Raji (cell line): Measurements from ENCODE around the gene ZFAND3.

Experiments
- POLR2A ChIP-seq: IDR thresholded peaks from 2 replicates; pipeline ENCODE4 v1.6.1; 2011; ENCODE audit warnings: low read depth, low read length, control low read depth; ENCODE audit not compliant: insufficient read depth

ZFAND3 gene

GRCh38 chr6:37814374-37814773 is 5.2 kb upstream of the ZFAND3 start:
- TF ChIP-seq POLR2A, result no peak

GRCh38 chr6:37816599-37817375 is 2.7 kb upstream of the ZFAND3 start:
- TF ChIP-seq POLR2A, result no peak

GRCh38 chr6:37818536-37819176 is 871 bp upstream of the ZFAND3 start:
- peak; percentile 96 for TF ChIP-seq POLR2A

GRCh38 chr6:37819802-37820717 is 533 bp downstream of the ZFAND3 start:
- TF ChIP-seq POLR2A, result no peak

GRCh38 chr6:37820718-37821079 is 1.2 kb downstream of the ZFAND3 start:
- TF ChIP-seq POLR2A, result no peak

GRCh38 chr6:37821446-37821845 is 1.9 kb downstream of the ZFAND3 start:
- no peak for TF ChIP-seq POLR2A

GRCh38 chr6:37822851-37823682 is 3.5 kb downstream of the ZFAND3 start:
- TF ChIP-seq POLR2A, result no peak

GRCh38 chr6:37824170-37824569 is 4.6 kb downstream of the ZFAND3 start:
- TF ChIP-seq POLR2A, result no peak

GRCh38 chr6:37826188-37826587 is 6.7 kb downstream of the ZFAND3 start:
- no peak for TF ChIP-seq POLR2A

- no peak for TF ChIP-seq POLR2A
Observed at GRCh38 chr6:37826993-37827392, 7.5 kb downstream of the ZFAND3 start.

GRCh38 chr6:37827603-37828265 is 8.2 kb downstream of the ZFAND3 start:
- no peak for TF ChIP-seq POLR2A

GRCh38 chr6:37830225-37830624 is 10.7 kb downstream of the ZFAND3 start:
- TF ChIP-seq POLR2A, result no peak

GRCh38 chr6:37831457-37831856 is 11.9 kb downstream of the ZFAND3 start:
- no peak for TF ChIP-seq POLR2A

- no peak for TF ChIP-seq POLR2A
Observed at GRCh38 chr6:37835923-37836322, 16.4 kb downstream of the ZFAND3 start.
